Natural killer cell treated with Interleukin-12 subunit alpha and Interleukin-12 subunit beta and Interleukin-15 and Interleukin-18, amount 100 ng/mL, for 72 hours (primary cell): ENCODE measurements around the gene SEPTIN3. TPM values are rescaled to one million over a fixed set of nuclear protein-coding genes. Genes with fewer than 3 reads are reported as not detected.

Source experiments
- ATAC-seq, 2 donors: fragments of 150-1000 bp; cut with Tn5 transposase in 1 of 2; sonication (Bioruptor Pico), chemical (Tn5 transposase) in 1 of 2; 2 replicates each; pipeline ENCODE4 v1.10.0; 2021
- DNase-seq: peaks from one replicate; pipeline ENCODE4 v3.0.0; 2022; ENCODE audit warnings: low spot score
- H3K27ac Mint-ChIP-seq, 2 donors: 1 replicate in 1 of 2; 2 replicates in 1 of 2; pipeline ENCODE4 v1.8.0; 2022; ENCODE audit warnings: mixed read lengths in 2 of 2, mild to moderate bottlenecking in 1 of 2, moderate library complexity in 1 of 2
- H3K27me3 Mint-ChIP-seq, 2 donors: 1 replicate in 1 of 2; 2 replicates in 1 of 2; pipeline ENCODE4 v1.8.0; 2022; ENCODE audit warnings: mixed read lengths in 2 of 2
- H3K36me3 Mint-ChIP-seq: one replicate; pipeline ENCODE4 v1.8.0; 2022; ENCODE audit warnings: mixed read lengths
- H3K4me1 Mint-ChIP-seq, 2 donors: 1 replicate in 1 of 2; 2 replicates in 1 of 2; pipeline ENCODE4 v1.8.0; 2022; ENCODE audit warnings: low read depth in 2 of 2, mixed read lengths in 2 of 2, mild to moderate bottlenecking in 1 of 2
- H3K4me3 Mint-ChIP-seq: one replicate; pipeline ENCODE4 v1.8.0; 2022; ENCODE audit warnings: mixed read lengths
- H3K9me3 Mint-ChIP-seq: 2 replicates; pipeline ENCODE4 v1.8.0; 2022; ENCODE audit warnings: mixed read lengths
- total RNA-seq, 2 donors: library from RNA; stranded (reverse); gene quantifications; one replicate each; pipeline ENCODE4 v1.2.3, GENCODE V29; 2022

The SEPTIN3 gene
- total RNA-seq, 2 donors from 2014 or later = 0.14 to 0.25 TPM

DNA sequence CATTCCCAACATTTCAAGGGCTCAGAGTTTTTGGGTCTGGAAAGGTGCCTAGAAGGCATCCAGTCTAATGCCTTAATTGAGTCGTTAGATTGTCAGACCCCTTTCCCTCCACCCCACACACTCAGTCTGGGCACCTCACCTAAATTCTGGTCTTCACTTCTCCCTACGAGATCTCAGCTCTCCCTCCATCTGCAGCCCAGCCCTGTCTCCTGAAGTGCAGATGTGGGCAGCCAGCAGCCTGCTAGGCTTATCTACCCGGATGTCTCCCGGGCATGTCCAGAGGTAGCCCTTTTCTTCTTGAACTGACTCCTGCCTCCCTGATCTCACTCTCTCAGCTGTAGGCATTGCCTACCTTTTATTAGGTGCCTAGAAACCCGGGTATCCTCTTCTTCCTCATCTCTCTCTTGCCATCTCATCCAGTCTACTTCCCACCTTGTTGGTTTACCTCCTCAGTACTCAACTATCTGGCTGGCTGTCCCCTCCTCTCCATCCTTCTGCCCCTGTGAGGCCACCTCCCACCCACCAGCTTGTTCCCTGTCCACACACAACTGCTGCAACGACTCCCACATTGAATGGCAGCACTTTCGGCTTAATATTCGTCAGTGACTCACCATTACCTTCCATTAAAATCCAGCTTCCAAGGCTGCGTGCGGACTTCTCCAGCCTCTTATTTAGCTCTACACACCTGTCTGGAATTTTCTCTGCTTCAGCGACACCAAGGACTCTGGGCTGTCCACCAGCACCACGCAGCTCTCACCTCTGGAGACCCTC lies 6.2 kb downstream of the SEPTIN3 start:
- H3K27me3 Mint-ChIP-seq = peaks cover 30 to 41% of the 10 kb centered on the region in 2 donors

DNA sequence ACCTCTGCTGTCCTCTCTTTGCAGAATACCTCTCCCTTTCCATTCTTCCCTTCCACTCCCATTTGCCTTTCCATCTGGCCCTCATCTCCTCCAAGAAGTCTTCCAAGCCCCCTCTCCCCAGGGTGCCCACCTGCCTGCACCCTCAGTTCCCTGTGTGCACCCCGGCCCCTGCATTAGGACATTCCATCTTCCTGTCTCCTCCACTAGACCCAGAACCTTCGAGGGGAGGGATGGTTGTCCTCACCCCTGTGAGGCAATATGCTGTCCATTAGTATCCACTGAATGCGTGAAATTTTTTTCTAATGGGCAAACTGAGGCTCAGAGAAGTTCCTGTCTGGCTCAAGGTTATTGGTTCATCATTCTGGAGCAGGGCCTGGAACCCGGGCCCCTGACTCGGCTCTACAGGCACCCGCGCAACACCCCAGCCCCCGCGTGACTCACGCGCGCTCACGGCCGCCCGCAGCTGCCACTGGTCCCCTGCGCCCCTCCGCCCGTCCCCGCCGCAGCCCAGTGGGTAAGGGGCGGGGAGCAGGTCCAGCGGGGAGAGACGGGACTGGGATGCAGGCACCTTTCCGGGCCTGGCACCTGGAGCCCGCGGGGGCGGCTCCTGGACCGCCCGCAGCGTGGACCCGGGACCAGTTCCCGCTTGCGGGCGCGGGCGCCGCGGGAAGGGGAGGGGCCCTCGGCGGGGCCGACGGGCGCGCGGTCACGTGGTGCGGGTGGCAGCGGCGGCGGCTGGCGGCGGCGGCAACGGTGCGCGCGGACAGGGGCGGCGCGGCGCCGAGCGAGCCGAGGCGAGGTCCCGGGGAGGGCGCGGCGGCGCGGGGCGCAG lies 7.0 kb downstream of the SEPTIN3 start:
- no peak for DNase-seq
- Mint-ChIP-seq H3K27ac (no peak overlapping the region), H3K27me3 (peaks cover 30 to 41% of the 10 kb centered on the region in 2 donors), H3K4me3 (peak overlapping the region; percentile 63), H3K9me3 (no peaks in the 10 kb centered on the region), H3K36me3 (no peaks in the 10 kb centered on the region), H3K4me1 (peaks cover 5% of the 10 kb centered on the region in 2 donors)
- ATAC-seq = peak; percentile 67 to 77

More for the DNA sequence above, 6.2 kb downstream of the SEPTIN3 start:
- H3K36me3 Mint-ChIP-seq = no peaks in the 10 kb centered on the region
- H3K9me3 Mint-ChIP-seq = no peaks in the 10 kb centered on the region
- no peak for DNase-seq
- no peak overlapping the region for H3K27ac Mint-ChIP-seq
- peaks cover 5% of the 10 kb centered on the region in 2 donors for H3K4me1 Mint-ChIP-seq
- ATAC-seq = no peak
- peak overlapping the region; percentile 63 for H3K4me3 Mint-ChIP-seq

DNA sequence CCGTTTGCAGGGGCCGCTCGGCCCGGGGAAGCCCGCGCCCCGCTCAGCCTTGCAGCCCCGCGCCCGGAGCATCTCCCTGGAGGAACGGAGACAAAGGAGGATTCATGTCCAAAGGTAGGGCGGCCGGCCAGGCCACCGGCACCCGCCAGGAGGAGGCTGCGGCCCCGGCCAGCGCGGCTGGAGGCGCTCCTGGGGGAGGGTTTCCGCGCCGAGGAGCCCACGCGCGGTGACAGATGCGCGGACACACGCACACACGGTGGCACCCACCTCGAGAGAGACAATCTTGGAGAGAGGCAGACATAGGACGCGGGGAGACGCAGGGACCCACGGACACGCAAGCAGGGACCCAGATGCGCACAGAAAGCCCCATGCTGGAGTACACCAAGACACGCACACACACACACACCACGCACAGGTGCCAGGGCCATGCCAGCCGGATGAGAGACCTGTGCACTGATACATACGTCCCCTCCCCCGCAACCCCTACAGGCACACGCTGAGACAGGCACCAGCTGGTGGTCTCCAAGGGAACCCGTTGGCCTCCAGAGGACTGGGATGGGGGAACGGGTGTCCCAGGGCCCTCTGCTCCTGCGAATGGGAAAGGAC lies 7.8 kb downstream of the SEPTIN3 start:
- no peak for DNase-seq
- H3K36me3 Mint-ChIP-seq = no peaks in the 10 kb centered on the region
- ATAC-seq = no peak
- no peaks in the 10 kb centered on the region for H3K9me3 Mint-ChIP-seq
- H3K27me3 Mint-ChIP-seq = peaks cover 30 to 41% of the 10 kb centered on the region in 2 donors
- H3K27ac Mint-ChIP-seq = no peak overlapping the region
- no peak overlapping the region for H3K4me3 Mint-ChIP-seq
- H3K4me1 Mint-ChIP-seq = peaks cover 5% of the 10 kb centered on the region in 2 donors

DNA sequence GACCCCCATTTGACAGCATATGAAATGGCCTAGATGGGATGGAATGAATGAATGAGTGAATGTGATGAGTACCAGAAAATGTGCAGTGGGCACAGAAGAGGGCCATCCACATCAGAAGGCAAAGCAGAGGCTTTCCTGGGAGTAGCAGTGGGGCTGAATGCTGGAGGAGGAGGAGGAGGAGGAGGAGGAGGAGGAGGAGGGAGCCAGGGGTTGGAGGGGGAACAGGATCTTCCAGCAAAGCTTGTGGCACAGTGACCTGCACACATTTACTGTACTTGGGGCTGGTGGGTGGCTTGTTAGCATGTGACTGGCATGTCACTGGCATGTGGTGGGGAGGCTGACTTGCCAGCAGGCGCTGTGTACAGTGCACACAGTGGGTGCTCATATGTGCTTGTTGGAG lies 9.5 kb downstream of the SEPTIN3 start:
- Mint-ChIP-seq H3K36me3 (no peaks in the 10 kb centered on the region), H3K4me1 (peaks cover 5% of the 10 kb centered on the region in 2 donors), H3K9me3 (no peaks in the 10 kb centered on the region), H3K27me3 (peaks cover 21 to 42% of the 10 kb centered on the region in 2 donors), H3K4me3 (no peak overlapping the region), H3K27ac (no peak overlapping the region)
- DNase-seq (no peak), ATAC-seq (no peak)

- Mint-ChIP-seq H3K36me3 (no peaks in the 10 kb centered on the region), H3K27me3 (peaks cover 21 to 42% of the 10 kb centered on the region in 2 donors)
These were observed 10.4 kb downstream of the SEPTIN3 start for GRCh38 chr22:41979423-41980250.

DNA sequence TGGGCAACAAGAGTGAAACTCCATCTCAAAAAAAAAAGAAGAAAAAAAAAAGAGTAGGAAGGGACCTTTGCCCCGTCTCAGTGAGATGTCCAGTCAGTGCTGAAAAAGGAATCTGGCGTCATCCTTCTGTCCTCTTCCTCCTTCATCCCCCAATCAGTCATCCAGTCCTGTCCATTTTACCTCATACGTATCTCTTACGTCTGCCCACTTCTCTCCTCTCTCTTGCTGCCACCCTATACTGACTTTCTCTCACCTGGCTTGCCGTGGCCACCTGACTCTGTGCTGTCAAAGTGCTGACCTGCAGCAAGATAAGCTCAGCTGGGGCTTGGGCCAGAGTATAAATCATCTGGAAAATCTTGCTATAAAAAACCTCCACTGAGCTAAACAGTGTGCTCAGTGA lies 13.6 kb downstream of the SEPTIN3 start:
- H3K27ac Mint-ChIP-seq = no peak overlapping the region
- H3K9me3 Mint-ChIP-seq = no peaks in the 10 kb centered on the region
- H3K4me1 Mint-ChIP-seq = no peaks in the 10 kb centered on the region
- H3K4me3 Mint-ChIP-seq = no peak overlapping the region
- H3K36me3 Mint-ChIP-seq = no peaks in the 10 kb centered on the region
- peaks cover 7 to 24% of the 10 kb centered on the region in 2 donors for H3K27me3 Mint-ChIP-seq
- ATAC-seq (no peak), DNase-seq (no peak)

More at GRCh38 chr22:41979423-41980250, 10.4 kb downstream of the SEPTIN3 start:
- H3K27ac Mint-ChIP-seq = no peak overlapping the region
- H3K4me3 Mint-ChIP-seq = no peak overlapping the region
- H3K9me3 Mint-ChIP-seq = no peaks in the 10 kb centered on the region
- DNase-seq (no peak), ATAC-seq (no peak)
- peaks cover 5% of the 10 kb centered on the region in 2 donors for H3K4me1 Mint-ChIP-seq

- Mint-ChIP-seq H3K9me3 (no peaks in the 10 kb centered on the region), H3K27ac (no peak overlapping the region), H3K27me3 (peaks cover 1 to 19% of the 10 kb centered on the region in 2 donors), H3K4me3 (no peak overlapping the region), H3K4me1 (no peaks in the 10 kb centered on the region), H3K36me3 (no peaks in the 10 kb centered on the region)
- ATAC-seq (no peak), DNase-seq (no peak)
These were observed 14.5 kb downstream of the SEPTIN3 start for GRCh38 chr22:41983513-41984405.

DNA sequence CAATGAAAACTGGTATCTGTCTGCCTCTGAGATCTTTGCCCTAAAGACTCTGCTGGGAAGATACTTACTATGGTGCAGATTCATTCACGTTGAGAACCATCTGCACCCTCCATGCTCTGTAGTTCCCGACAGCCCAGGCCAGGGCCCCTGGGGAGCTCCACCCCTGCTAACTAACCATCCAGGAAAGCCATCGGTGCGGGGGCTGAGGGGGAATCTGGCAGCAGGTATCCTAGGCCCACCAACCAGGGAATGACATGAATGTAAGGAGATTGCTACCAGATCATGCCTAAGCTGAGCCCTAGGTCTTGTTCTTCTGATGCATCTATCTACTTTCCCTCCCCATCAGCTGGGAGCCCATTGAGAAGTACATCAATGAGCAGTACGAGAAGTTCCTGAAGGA lies 18.0 kb downstream of the SEPTIN3 start:
- H3K4me1 Mint-ChIP-seq = no peaks in the 10 kb centered on the region
- DNase-seq (no peak), ATAC-seq (no peak)
- no peaks in the 10 kb centered on the region for H3K36me3 Mint-ChIP-seq
- peaks cover 0 to 11% of the 10 kb centered on the region in 2 donors for H3K27me3 Mint-ChIP-seq
- H3K27ac Mint-ChIP-seq = no peak overlapping the region
- no peaks in the 10 kb centered on the region for H3K9me3 Mint-ChIP-seq
- H3K4me3 Mint-ChIP-seq = no peak overlapping the region

GRCh38 chr22:41989246-41989645 lies 20.0 kb downstream of the SEPTIN3 start:
- Mint-ChIP-seq H3K27me3 (peaks cover 0 to 9% of the 10 kb centered on the region in 2 donors), H3K27ac (no peak overlapping the region), H3K4me1 (no peaks in the 10 kb centered on the region), H3K4me3 (no peak overlapping the region), H3K36me3 (no peaks in the 10 kb centered on the region), H3K9me3 (no peaks in the 10 kb centered on the region)
- ATAC-seq (peak in 1 of 2 donors; percentile 24), DNase-seq (no peak)

- Mint-ChIP-seq H3K9me3 (no peaks in the 10 kb centered on the region), H3K4me1 (peaks cover 0 to 4% of the 10 kb centered on the region in 2 donors), H3K36me3 (no peaks in the 10 kb centered on the region), H3K27ac (no peak overlapping the region), H3K4me3 (no peak overlapping the region), H3K27me3 (peaks cover 0 to 11% of the 10 kb centered on the region in 2 donors)
- no peak for DNase-seq
- no peak for ATAC-seq
These were observed 21.9 kb downstream of the SEPTIN3 start for GRCh38 chr22:41991111-41991510.

GRCh38 chr22:41992496-41992895 lies 23.3 kb downstream of the SEPTIN3 start:
- Mint-ChIP-seq H3K4me3 (no peak overlapping the region), H3K36me3 (no peaks in the 10 kb centered on the region), H3K9me3 (no peaks in the 10 kb centered on the region), H3K27ac (no peak overlapping the region), H3K4me1 (peaks cover 0 to 6% of the 10 kb centered on the region in 2 donors), H3K27me3 (peaks cover 0 to 11% of the 10 kb centered on the region in 2 donors)
- ATAC-seq (no peak), DNase-seq (no peak)

GRCh38 chr22:41995211-41995610 lies 26.0 kb downstream of the SEPTIN3 start:
- Mint-ChIP-seq H3K4me1 (peaks cover 16 to 22% of the 10 kb centered on the region in 2 donors), H3K27ac (no peak overlapping the region), H3K9me3 (peaks cover 4% of the 10 kb centered on the region), H3K4me3 (no peak overlapping the region), H3K27me3 (peaks cover 0 to 8% of the 10 kb centered on the region in 2 donors), H3K36me3 (no peaks in the 10 kb centered on the region)
- no peak for ATAC-seq
- DNase-seq = no peak
